H1 (cell line): Measurements from ENCODE around the gene TMEM182. TPM values are rescaled to one million over a fixed set of nuclear protein-coding genes. Genes with fewer than 3 reads are reported as not detected.

Experiments
- BRCA1 ChIP-seq: IDR thresholded peaks from 2 replicates; pipeline ENCODE4 v1.6.1; 2012; ENCODE audit warnings: low read depth, low read length, improper control_type of control experiment
- CHD1 ChIP-seq: IDR thresholded peaks from 2 replicates; pipeline ENCODE4 v1.6.1; 2012; ENCODE audit warnings: low read depth, low read length, improper control_type of control experiment
- JUN ChIP-seq: IDR thresholded peaks from 2 replicates; pipeline ENCODE4 v1.6.1; 2011; ENCODE audit warnings: low read depth, mild to moderate bottlenecking, improper control_type of control experiment, low read length
- MAFK ChIP-seq: IDR thresholded peaks from 2 replicates; pipeline ENCODE4 v1.6.1; 2012; ENCODE audit warnings: low read depth, mild to moderate bottlenecking, improper control_type of control experiment, low read length
- SIX5 ChIP-seq: IDR thresholded peaks from 2 replicates; pipeline ENCODE4 v1.6.1; 2011; ENCODE audit warnings: mild to moderate bottlenecking, low read depth, low read length
- polyA plus RNA-seq, 7 experiments: library from polyadenylated mRNA; depleted of rRNA in 3 of 7; stranded (reverse) in 5 of 7; unstranded in 2 of 7; fragments of >200 nt in 5 of 7; fragments of 200-250 nt in 2 of 7; gene quantifications; 1 replicate in 5 of 7; 2 replicates in 1 of 7; 4 replicates in 1 of 7; pipeline versions ENCODE4 v1.2.1 to v1.2.3, GENCODE V29; 2011 to 2013; ENCODE audit warnings: missing spikeins in 2 of 7, mixed read lengths in 2 of 7
- total RNA-seq: library from RNA; stranded (reverse); fragmentation: NEBNext Ultra II Directional; extraction: Animal tissue kit (Norgen Biotek cat#: 25700); gene quantifications from 2 replicates; pipeline ENCODE4 v1.2.1, GENCODE V29; 2021
- TF ChIP-seq, protein P1 (sequence below): IDR thresholded peaks from 2 replicates; pipeline ENCODE4 v1.6.1; 2012; ENCODE audit warnings: inconsistent platforms

TMEM182 gene
- total and polyA plus RNA-seq, 2 of the 8 experiments (the other 6 are each of a cell fraction or from before 2014, with no cell fraction given) = 3.1 to 4.3 TPM

DNA sequence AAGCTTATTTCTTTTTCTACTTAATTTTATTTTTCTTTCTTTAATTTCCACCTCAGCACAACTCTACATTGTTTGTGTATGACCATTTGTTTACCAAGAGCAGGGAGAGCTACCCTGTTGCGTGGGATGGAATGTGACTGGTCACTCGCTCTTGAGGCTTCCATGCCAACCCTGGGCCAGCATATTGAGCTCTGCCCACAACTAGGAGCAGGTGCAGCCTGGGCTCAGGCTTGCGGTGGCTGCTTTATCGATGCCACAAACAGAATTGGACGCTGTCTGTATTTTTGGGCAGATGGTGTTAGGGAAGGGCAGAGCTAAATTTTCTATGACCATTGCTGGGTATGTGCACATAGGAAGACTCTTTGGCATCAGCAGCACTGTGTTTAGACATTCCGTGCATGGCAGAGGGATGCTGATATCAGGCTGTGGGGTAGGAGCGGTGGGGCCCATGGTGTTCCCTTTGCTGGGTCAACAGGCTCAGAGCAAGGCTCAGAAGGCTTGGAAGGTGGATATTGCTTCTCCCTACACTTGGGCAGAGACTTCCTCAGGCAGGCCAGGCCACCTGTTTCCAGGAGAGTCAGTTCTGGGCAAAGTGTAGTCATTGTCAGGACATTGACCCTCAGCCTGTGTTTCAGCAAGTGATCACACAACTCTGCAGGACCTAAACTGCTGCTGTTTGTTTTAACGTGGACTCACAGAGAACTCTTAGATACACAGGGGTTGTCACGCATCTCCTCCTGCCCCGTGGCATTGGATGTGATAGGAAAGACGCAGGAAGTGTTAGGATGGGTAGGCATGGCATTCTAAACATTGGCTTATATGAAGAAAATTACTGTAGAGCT is 40.2 kb downstream of the TMEM182 start (continued):
- TF ChIP-seq, protein P1, sequence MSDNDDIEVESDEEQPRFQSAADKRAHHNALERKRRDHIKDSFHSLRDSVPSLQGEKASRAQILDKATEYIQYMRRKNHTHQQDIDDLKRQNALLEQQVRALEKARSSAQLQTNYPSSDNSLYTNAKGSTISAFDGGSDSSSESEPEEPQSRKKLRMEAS = no peak
- no peak for TF ChIP-seq CHD1
- TF ChIP-seq SIX5 = no peak
- TF ChIP-seq BRCA1 = no peak
- no peak for TF ChIP-seq JUN
- no peak for TF ChIP-seq MAFK
